ENCODE data around the gene LIN54. TPM values are rescaled to one million over a fixed set of nuclear protein-coding genes. Genes with fewer than 3 reads are reported as not detected.

The LIN54 gene
- total and polyA plus RNA-seq, 8 donors, result 1.1 to 5.7 (median 3.1) TPM

DNA sequence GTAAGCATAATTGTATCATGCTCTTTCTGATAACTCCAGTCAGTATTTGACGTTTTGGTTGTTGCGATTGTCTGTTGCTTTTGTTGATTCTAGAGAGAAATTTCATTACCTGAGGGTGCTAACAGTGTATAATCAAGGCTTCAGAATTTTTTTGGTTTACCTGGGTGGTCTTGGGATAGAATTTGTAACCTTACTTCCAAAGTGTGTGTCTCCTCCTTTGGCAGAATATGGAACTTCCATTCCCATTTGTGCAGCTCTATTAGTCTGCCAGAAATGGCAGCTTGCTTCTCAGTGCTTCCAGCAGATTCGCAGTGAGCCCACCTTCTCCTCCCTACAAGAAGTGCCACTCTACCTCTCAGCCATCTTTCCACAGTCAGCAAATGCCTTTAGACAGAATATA is 29.6 kb upstream of the LIN54 start:
- Histone ChIP-seq H3K36me3 (no peaks in the 10 kb centered on the region), H3K27me3 (no peaks in the 10 kb centered on the region), H3K4me1 (peaks cover 10 to 18% (median 15%) of the 10 kb centered on the region in 3 donors), H3K9me3 (no peaks in the 10 kb centered on the region), H3K27ac (no peak overlapping the region), H3K4me3 (no peak overlapping the region)
- FAIRE-seq (no peak), DNase-seq (no peak), ATAC-seq (no peak)
- intact Hi-C loops (cut with DNase I), result no loop called here
- WGBS, 2 donors, result 78 to 83% methylated on average over 3 of the region's 3 CpGs
- TF ChIP-seq, protein P1, sequence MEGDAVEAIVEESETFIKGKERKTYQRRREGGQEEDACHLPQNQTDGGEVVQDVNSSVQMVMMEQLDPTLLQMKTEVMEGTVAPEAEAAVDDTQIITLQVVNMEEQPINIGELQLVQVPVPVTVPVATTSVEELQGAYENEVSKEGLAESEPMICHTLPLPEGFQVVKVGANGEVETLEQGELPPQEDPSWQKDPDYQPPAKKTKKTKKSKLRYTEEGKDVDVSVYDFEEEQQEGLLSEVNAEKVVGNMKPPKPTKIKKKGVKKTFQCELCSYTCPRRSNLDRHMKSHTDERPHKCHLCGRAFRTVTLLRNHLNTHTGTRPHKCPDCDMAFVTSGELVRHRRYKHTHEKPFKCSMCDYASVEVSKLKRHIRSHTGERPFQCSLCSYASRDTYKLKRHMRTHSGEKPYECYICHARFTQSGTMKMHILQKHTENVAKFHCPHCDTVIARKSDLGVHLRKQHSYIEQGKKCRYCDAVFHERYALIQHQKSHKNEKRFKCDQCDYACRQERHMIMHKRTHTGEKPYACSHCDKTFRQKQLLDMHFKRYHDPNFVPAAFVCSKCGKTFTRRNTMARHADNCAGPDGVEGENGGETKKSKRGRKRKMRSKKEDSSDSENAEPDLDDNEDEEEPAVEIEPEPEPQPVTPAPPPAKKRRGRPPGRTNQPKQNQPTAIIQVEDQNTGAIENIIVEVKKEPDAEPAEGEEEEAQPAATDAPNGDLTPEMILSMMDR (IDR thresholded peaks at IDR 0.05), result no peak

DNA sequence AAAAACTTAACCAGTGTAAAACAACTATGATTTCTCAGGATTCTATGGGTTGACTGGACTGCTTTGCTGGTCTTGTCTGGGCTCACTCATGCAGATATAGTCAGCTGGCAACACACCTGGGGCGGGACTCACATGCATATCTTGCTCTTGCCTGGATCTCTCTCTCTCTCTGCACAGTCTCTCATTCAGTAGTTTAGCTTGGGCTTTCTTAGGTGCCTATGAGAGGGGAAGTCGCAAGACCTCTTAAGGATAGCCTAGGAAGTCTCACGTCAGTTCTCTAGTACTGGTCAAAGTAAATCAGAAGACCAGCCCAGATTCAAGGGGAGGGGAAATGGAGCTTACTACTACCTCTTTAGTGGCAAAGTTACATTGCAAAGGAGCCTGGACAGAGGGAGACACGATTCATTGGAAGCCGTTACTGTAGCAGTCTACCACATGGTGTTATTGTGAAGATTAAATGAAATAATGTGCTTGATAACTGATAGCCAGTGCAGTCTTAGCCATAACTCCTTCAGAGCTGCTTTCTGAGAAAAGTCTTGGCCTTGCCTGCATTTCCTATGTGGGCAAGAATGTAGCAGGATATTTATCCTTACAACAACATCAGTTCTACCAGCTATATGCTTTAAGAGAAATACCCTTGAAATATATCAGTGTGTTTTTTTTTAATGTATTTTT is 26.5 kb upstream of the LIN54 start:
- ATAC-seq, result no peak
- Histone ChIP-seq H3K4me1 (peaks cover 10 to 18% (median 15%) of the 10 kb centered on the region in 3 donors), H3K9me3 (no peaks in the 10 kb centered on the region), H3K36me3 (no peaks in the 10 kb centered on the region), H3K4me3 (no peak overlapping the region), H3K27ac (no peak overlapping the region), H3K27me3 (no peaks in the 10 kb centered on the region)
- DNase-seq, result no peak
- WGBS, 2 donors, result 53 to 56% methylated on average over 5 of the region's 5 CpGs
- TF ChIP-seq, protein P1 (IDR thresholded peaks at IDR 0.05), result no peak
- intact Hi-C loops (cut with DNase I), result no loop called here
- no peak for FAIRE-seq

DNA sequence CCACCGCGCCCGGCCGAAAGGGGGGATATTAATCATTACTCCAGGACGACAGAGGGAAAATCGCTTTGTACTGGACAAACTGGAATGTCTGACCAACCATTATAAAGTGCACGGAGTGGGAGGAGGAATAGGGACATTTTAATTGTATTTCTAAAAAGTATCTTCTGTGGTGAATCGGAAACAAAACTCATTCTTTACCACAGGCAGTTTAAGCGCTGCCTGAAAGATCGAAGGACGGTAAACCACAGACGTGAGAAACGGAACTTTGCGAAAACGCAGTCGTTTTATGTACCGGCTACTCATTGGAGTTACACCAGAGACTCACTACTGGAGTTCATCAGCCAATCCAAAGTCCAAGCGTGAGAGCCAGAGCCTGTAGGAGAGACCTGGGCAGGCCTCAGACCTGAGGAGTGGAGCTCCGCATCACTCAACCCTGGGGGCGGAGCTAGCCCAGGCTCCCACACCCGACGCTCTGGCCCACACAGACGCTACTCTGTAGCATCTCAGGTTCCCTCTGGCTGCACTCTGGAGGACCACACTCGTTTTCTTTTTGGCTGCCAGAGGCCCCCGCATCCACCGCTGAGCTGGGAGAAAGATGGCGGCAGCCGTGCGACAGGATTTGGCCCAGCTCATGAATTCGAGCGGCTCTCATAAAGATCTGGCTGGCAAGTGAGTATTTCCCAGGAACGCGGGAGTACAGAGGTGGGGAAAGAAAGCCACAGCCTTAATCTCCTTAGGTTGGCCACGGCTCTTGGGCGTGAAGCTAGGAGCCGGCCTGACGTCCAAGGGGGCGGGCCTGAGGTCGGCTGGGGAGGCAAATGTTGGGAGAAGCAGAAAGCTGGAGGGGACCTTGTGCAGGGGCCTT is 24.2 kb upstream of the LIN54 start, which contains the start of gene COPS4:
COPS4 (plus strand) TSS at position 554 of the 865 bp plus-strand sequence; CDS start at position 596, 42 bp downstream.
- ATAC-seq, result peak; percentile 98 to 99 (median 98)
- TF ChIP-seq, protein P1 (IDR thresholded peaks at IDR 0.05), result peak in 3 of 4 donors; percentile 14 to 48 (median 27)
- peaks cover 10 to 18% (median 15%) of the 10 kb centered on the region in 3 donors for H3K4me1 ChIP-seq
- intact Hi-C loops (cut with DNase I), result no loop called here
- no peaks in the 10 kb centered on the region for H3K9me3 ChIP-seq
- H3K27me3 ChIP-seq, result no peaks in the 10 kb centered on the region
- peak within 1 kb of the TSS; percentile 58 to 83 (median 72) for H3K27ac ChIP-seq
- WGBS, 2 donors, result 0 to 1% methylated on average over 39 of the region's 39 CpGs
- peak within 1 kb of the TSS; percentile 44 to 65 (median 60) for H3K4me3 ChIP-seq
- DNase-seq, result peak; percentile 84 to 98 (median 96)
- FAIRE-seq, result peak; percentile 99
- H3K36me3 ChIP-seq, result no peaks in the 10 kb centered on the region

DNA sequence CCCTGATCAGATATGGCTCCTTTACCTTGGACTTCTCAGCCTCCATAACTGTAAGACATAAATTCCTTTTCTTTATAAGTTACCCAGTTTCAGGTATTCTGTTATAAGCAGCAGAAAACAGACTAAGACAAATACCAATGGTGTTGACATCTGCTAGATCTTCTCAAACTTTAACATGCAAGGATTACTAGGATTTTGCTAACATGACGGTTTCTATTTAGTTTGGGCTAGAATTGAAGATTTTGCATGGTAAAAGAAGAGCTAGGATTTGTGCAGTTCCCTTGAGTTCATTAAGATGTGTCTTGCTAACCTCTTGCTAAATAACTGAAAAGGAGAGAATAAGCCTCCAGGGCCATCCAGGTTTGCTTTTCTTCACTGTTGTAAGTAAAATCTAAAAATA is 19.1 kb upstream of the LIN54 start:
- TF ChIP-seq, protein P1 (IDR thresholded peaks at IDR 0.05), result no peak
- FAIRE-seq (no peak), DNase-seq (no peak), ATAC-seq (no peak)
- no peaks in the 10 kb centered on the region for H3K36me3 ChIP-seq
- intact Hi-C loops (cut with DNase I), result no loop called here
- H3K9me3 ChIP-seq, result no peaks in the 10 kb centered on the region
- H3K27ac ChIP-seq, result no peak overlapping the region
- H3K27me3 ChIP-seq, result no peaks in the 10 kb centered on the region
- WGBS, 2 donors, result 43 to 79% methylated on average over 1 of the region's 1 CpG
- H3K4me3 ChIP-seq, result no peak overlapping the region
- H3K4me1 ChIP-seq, result no peaks in the 10 kb centered on the region

Measured in pancreas (tissue), 10 donors.